ENCODE results near the gene KIAA0753. TPM values are rescaled to one million over a fixed set of nuclear protein-coding genes. Genes with fewer than 3 reads are reported as not detected.

The KIAA0753 gene
- total RNA-seq: 10 to 100 TPM; 12.4 to 58.7 (median 19.7) TPM

- H3K27me3 ChIP-seq: no peaks in the 10 kb centered on the region
- H3K4me1 ChIP-seq: peaks cover 17 to 49% (median 30%) of the 10 kb centered on the region in 4 donors
- H3K4me3 ChIP-seq: peak within 1 kb of the TSS; percentile 66 to 95 (median 81)
- peak; percentile 94 to 99 for ATAC-seq (ENCODE audit: low FRiP score in 2 of 2)
- DNase-seq: peak; percentile 93 to 98
- H3K9me3 ChIP-seq: no peaks in the 10 kb centered on the region
- H3K27ac ChIP-seq: peak within 1 kb of the TSS; percentile 74 to 92 (median 89)
- TF ChIP-seq POLR2AphosphoS5 (IDR thresholded peaks at IDR 0.05) (peak; percentile 93 to 94), POLR2A (IDR thresholded peaks at IDR 0.05) (peak; percentile 67 to 95 (median 80)), CTCF (IDR thresholded peaks at IDR 0.05) (peak in 3 of 6 experiments; percentile 3 to 13 (median 6)), EP300 (IDR thresholded peaks at IDR 0.05) (peak in 1 of 4 donors; percentile 36)
- peaks cover 0 to 31% (median 10%) of the 10 kb centered on the region in 4 donors for H3K36me3 ChIP-seq
- WGBS, 2 donors: 1% methylated on average over 40 of the region's 52 CpGs; no CpG with 5 or more reads in 1 of the 2 donors
Observed at GRCh38 chr17:6640536-6641246, at the start of gene KIAA0753, which contains the start of gene TXNDC17. Gene KIAA0753, minus strand, starts transcription at chr17:6640711. Its CDS starts 5,608 bp downstream, at chr17:6635103. Gene TXNDC17, plus strand, starts transcription at chr17:6641060. Its CDS starts 23 bp downstream, at chr17:6641083.

- no peaks in the 10 kb centered on the region for H3K9me3 ChIP-seq
- WGBS, 2 donors: 87 to 89% methylated on average over 9 of the region's 9 CpGs
- no peak overlapping the region for H3K27ac ChIP-seq
- H3K27me3 ChIP-seq: no peaks in the 10 kb centered on the region
- no peaks in the 10 kb centered on the region for H3K36me3 ChIP-seq
- no peak overlapping the region for H3K4me3 ChIP-seq
- DNase-seq (no peak), ATAC-seq (ENCODE audit: low FRiP score in 2 of 2) (no peak)
- no peak for TF ChIP-seq POLR2AphosphoS5 (IDR thresholded peaks at IDR 0.05)
- TF ChIP-seq CTCF (IDR thresholded peaks at IDR 0.05): no peak
- no peak for TF ChIP-seq EP300 (IDR thresholded peaks at IDR 0.05)
- no peak for TF ChIP-seq POLR2A (IDR thresholded peaks at IDR 0.05)
- no peaks in the 10 kb centered on the region for H3K4me1 ChIP-seq
Observed at GRCh38 chr17:6688944-6689343, 48.4 kb upstream of the KIAA0753 start.

- Histone ChIP-seq H3K4me3 (no peak overlapping the region), H3K36me3 (no peaks in the 10 kb centered on the region), H3K27ac (no peak overlapping the region), H3K27me3 (no peaks in the 10 kb centered on the region), H3K9me3 (no peaks in the 10 kb centered on the region), H3K4me1 (no peaks in the 10 kb centered on the region)
- 83 to 86% methylated on average over 3 to 4 of the region's 4 CpGs for WGBS, 2 donors
- ATAC-seq (ENCODE audit: low FRiP score in 2 of 2): no peak
- DNase-seq: no peak
- TF ChIP-seq CTCF (IDR thresholded peaks at IDR 0.05) (no peak), EP300 (IDR thresholded peaks at IDR 0.05) (no peak), POLR2AphosphoS5 (IDR thresholded peaks at IDR 0.05) (no peak), POLR2A (IDR thresholded peaks at IDR 0.05) (no peak)
Observed at GRCh38 chr17:6686026-6686425, 45.5 kb upstream of the KIAA0753 start.

GRCh38 chr17:6684881-6685767 lies 44.6 kb upstream of the KIAA0753 start:
- no peak for ATAC-seq (ENCODE audit: low FRiP score in 2 of 2)
- Histone ChIP-seq H3K36me3 (no peaks in the 10 kb centered on the region), H3K4me3 (no peak overlapping the region), H3K9me3 (no peaks in the 10 kb centered on the region), H3K27ac (no peak overlapping the region), H3K4me1 (no peaks in the 10 kb centered on the region), H3K27me3 (no peaks in the 10 kb centered on the region)
- WGBS, 2 donors: 84 to 87% methylated on average over 9 to 14 of the region's 14 CpGs
- DNase-seq: no peak
- TF ChIP-seq POLR2A (IDR thresholded peaks at IDR 0.05) (no peak), EP300 (IDR thresholded peaks at IDR 0.05) (no peak), POLR2AphosphoS5 (IDR thresholded peaks at IDR 0.05) (no peak), CTCF (IDR thresholded peaks at IDR 0.05) (no peak)
